T-helper 22 cell (primary cell): ENCODE results near the gene NDUFAF2.
"Not testable (repeated sequence)": the region's sequence is repeated elsewhere in the genome, so short reads cannot be mapped to it uniquely, and the experiment has no call there.

Source experiments
- DNase-seq: peaks from one replicate; pipeline ENCODE4 v3.0.0-alpha.2; 2020; ENCODE audit warnings: low read depth

NDUFAF2 gene

GRCh38 chr5:61050292-61050691 is 105.3 kb downstream of the NDUFAF2 start:
- no peak for DNase-seq

DNA sequence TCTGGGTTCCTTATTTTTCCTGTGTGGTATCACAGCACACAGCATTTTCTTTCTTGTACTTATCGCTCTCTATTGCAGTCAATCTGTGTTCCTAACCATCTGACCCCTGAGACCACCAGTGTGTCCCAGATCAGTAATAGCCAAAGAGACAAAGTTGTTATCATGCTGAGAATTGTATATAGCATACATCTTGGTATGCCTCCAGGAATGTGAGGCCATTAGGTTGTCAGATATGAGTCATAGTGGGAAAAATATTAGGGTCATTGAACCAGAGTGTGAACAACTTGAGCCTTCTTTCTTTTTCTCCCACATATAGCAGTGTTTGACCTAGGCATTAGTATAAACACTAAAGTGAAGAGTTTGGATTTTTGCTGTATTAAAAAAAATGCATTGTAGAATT is 106.3 kb downstream of the NDUFAF2 start:
- DNase-seq: no peak

DNA sequence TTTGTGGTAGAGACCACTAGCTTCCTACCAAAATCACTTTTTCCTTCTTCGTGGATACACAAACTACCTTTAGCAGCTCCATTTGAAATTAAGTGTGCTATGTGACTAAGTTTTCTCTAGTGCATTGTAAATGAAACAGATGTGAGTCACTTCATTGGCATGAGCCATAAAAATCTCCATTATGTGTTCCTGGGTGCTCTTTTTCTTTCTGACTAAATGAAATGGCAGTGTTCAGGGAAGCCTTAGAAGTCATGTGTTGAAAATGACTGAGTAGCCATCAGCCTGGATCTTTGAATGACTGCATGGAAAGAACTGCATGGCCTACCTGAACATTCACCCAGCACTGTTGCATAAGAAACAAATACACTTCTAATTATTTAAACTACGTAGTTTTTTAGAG is 107.9 kb downstream of the NDUFAF2 start:
- DNase-seq: no peak

DNA sequence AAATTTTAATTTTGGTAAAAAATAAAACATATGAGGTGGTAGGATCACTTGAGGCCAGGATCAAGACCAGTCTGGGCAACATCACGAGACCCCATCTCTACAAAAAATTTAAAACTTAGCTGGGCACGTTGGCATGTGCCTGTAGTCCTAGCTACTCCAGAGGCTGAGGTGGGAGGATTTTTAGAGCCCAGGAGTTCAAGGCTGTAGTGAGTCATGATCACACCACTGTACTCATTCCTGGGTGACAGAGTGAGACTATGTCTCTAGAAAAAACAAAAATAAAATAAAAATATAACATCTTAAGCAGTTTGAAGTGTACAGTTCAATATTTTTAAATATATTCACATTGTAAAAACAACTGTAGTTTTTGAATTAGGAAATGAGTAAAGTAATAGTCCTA is 108.9 kb downstream of the NDUFAF2 start:
- DNase-seq: no peak

DNA sequence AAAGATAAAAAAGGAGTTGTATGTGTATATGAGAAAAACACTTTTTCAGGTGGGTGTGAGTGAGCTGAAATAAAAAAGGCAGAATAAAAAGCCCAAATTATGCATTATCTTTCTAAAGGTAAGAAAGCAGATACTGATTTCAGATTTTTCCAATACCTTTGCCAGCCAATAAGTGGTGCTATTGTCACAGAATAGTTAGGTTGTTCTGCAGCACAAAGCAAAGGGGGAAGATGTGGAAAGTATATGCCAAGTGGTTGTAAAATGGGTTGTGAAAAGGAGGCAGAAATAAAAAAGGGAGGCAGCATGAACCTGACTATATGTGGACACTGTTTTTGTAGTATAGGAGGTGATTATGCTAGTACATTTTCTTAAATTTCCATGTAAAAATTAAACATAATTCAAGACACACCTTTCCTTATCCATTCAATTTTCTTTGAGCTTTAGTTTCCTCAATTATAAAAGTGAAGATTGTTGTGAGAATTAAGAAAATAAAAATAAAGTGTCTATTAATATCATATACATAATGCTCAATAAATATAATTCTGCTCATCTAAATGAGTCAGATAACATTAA is 110.5 kb downstream of the NDUFAF2 start:
- DNase-seq: no peak

DNA sequence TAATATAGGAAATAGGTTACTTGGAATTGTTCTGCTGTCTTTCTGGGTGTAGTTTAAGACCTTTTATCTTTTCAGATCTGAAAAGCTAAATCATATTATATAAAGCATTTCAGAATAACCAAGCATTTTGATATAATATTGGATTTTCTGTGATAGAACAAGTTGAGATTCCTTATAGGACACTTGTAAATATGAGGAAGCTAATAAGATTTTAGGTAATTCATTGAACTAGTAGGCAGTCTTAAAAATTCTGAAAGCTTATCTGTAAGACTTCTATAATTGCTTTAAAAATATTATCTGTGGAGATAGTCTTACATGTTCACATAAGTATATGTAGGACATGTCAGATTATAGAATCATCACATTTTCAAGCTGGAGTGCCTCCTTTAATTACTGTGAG is 114.5 kb downstream of the NDUFAF2 start:
- no peak for DNase-seq

GRCh38 chr5:61069150-61069549 is 124.1 kb downstream of the NDUFAF2 start:
- no peak for DNase-seq

DNA sequence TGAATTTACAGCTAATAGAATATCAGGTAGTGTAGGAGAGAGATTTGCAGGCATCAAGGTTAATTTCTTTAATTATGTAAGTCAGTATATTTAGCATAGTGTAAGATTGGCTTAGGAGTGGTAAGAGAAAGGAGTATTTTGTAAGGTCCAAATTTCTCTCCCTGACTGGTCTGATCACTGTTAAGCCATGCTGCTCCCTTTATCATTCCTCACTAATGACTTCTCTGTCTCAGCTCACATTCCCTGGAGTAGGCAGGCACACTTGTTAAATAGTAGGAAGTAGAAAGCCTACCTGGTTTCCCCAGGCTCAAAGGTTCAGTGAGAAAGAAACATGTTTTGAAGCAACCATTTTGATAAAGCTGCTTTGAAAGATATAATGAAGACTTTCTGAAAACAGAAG is 126.5 kb downstream of the NDUFAF2 start:
- no peak for DNase-seq

DNA sequence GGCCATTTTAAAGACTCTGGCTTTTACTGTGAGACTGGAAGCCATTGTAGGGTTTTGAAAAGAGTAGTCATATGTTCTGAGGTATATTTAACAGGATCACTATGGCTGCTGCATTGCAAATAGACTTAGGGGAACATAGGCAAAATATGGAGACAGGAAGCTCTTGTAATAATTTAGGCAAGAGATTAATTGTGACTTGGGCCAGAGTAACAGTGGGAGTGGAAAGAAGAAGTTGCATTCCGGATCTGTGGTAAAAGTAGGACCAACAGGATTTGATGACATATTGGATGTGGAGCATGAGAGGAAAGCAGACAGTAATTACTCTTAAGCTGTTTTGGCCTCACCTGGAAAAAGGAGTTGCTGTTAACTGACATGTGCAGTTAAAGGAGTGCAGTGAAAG is 131.6 kb downstream of the NDUFAF2 start:
- DNase-seq: no peak

- DNase-seq: no peak
Measured at GRCh38 chr5:61081741-61082140, 136.7 kb downstream of the NDUFAF2 start.

DNA sequence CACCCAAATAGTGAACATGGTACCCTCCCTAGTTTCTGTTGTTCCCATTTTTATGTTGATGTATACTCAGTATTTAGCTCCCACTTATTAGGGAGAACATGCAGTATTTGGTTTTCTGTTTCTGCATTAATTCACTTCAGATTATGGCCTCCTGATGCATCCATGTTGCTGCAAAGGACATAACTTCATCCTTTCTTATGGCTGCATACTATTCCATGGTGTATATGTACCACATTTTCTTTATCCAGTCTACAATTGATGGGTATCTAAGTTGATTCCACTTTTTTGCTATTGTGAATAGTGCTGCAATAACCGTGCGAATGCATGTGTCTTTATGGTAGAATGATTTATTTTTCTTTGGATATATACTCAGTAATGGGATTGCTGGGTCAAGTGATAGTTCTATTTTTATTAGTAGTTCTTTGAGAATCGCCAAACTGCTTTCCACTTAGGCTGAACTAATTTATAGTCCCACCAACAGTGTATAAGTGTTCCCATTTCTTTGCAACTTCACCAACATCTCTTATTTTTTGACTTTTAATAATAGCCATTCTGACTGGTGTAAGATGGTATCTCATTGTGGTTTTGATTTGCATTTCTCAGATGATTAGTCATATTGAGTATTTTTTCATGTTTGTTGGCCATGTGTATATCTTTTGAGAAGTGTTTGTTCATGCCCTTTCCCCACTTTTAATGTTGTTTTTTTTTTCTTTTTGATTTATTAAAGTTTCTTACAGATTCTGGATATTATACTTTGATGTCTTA is 137.7 kb downstream of the NDUFAF2 start:
- no peak for DNase-seq

GRCh38 chr5:61084658-61085057 is 139.7 kb downstream of the NDUFAF2 start:
- no peak for DNase-seq

- DNase-seq: no peak
Measured at GRCh38 chr5:61085885-61086284, 140.9 kb downstream of the NDUFAF2 start.

- DNase-seq: no peak
Measured at GRCh38 chr5:61087921-61088320, 142.9 kb downstream of the NDUFAF2 start.

GRCh38 chr5:61089351-61089750 is 144.3 kb downstream of the NDUFAF2 start:
- DNase-seq: no peak

DNA sequence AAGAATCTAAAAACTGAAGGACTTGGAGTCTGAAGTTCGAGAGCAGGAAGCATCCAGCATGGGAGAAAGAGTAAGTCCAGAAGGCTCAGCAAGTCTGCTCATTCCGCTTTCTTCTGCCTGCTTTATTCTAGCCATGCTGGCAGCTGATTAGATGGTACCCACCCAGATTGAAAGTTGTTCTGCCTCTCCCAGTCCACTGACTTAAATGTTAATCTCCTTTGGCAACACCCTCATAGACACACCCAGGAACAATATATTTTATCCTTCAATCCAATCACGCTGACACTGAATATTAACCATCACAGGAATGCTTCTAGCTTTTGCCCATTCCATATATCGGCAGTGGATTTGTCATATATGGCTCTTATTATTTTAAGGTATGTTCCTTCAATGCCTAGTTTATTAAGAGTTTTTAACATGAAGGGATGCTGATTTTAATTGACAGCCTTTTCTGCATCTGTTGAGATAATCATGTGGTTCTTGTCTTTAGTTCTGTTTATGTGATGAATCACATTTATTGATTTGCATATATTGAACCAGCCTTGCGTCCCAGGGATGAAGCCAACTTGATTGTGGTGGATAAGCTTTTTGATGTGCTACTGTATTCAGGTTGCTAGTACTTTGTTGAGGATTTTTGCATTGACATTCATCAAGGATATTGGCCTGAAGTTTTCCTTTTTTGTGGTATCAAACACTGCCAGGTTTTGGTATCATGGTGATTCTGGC is 148.2 kb downstream of the NDUFAF2 start:
- DNase-seq: not testable (repeated sequence)

GRCh38 chr5:61097465-61097864 is 152.5 kb downstream of the NDUFAF2 start:
- DNase-seq: no peak

GRCh38 chr5:61098251-61098995 is 153.4 kb downstream of the NDUFAF2 start:
- no peak for DNase-seq

- DNase-seq: no peak
Measured at GRCh38 chr5:61100437-61100836, 155.4 kb downstream of the NDUFAF2 start.

- no peak for DNase-seq
Measured at GRCh38 chr5:61114441-61114840, 169.4 kb downstream of the NDUFAF2 start.

DNA sequence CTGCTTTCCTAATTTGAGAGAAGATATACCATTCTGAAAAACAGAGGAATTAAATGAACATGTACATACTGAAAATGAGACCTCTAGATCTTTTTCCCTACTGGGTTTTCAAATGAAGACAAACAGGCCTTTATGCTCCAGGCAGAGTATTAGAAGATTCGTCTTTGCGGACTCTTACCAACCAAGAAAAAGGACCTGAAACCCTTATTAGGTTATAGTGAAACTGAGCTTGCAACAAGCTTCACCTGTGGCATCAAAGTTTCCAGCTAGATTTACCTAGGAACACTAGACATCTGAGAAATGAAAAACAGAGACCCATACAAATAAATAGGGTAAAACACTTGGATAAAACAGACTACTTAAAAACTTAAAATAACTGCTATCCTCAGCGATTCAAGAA is 171.0 kb downstream of the NDUFAF2 start:
- no peak for DNase-seq

DNA sequence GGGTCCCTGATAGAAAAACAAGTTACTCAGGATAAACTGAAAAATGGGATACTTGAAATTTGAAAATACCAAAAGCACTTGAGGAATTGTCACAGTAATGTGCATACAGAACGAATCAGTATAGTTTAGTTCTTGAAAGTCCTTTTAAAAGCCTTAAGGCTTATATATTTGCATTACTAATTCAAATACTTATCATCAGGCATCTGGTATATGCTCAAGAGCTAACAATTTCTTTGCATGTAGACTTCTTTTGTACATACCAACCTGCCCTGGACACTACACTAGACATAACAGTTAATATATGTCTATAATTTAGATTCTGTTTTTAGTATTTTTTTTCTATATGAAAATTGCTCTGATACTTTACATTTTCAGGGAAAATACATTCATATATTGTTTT is 174.1 kb downstream of the NDUFAF2 start:
- DNase-seq: no peak

GRCh38 chr5:61120534-61120933 is 175.5 kb downstream of the NDUFAF2 start:
- no peak for DNase-seq
